Liver (tissue), 3 donors: ENCODE results near the gene ARHGAP10.

Source experiments
- CTCF ChIP-seq: fragments of 150-350 bp; IDR thresholded peaks from 2 replicates; pipeline ENCODE4 v1.5.1; 2017; ENCODE audit warnings: improper control_type of control experiment, low read depth, low read length; ENCODE audit not compliant: missing input control
- EGR1 ChIP-seq, 2 donors: IDR thresholded peaks; 2 replicates each; pipeline ENCODE4 v1.6.1; 2016 to 2018; ENCODE audit warnings: antibody characterized with exemption in 2 of 2, low read depth in 2 of 2
- FOXA1 ChIP-seq: IDR thresholded peaks from 2 replicates; pipeline ENCODE4 v1.6.1; 2016; ENCODE audit warnings: antibody characterized with exemption
- MAX ChIP-seq: IDR thresholded peaks from 2 replicates; pipeline ENCODE4 v1.6.1; 2016; ENCODE audit warnings: antibody characterized with exemption
- RAD21 ChIP-seq, 2 donors: IDR thresholded peaks; 2 replicates each; pipeline ENCODE4 v1.6.1; 2016; ENCODE audit warnings: antibody characterized with exemption in 2 of 2, mild to moderate bottlenecking in 2 of 2
- REST ChIP-seq: IDR thresholded peaks from 2 replicates; pipeline ENCODE4 v1.6.1; 2016; ENCODE audit warnings: antibody characterized with exemption, mild to moderate bottlenecking
- SP1 ChIP-seq: IDR thresholded peaks from 2 replicates; pipeline ENCODE4 v1.6.1; 2018; ENCODE audit warnings: antibody characterized with exemption, mild to moderate bottlenecking
- TAF1 ChIP-seq: conservative IDR thresholded peaks from 2 replicates; pipeline ENCODE4 v1.6.1; 2016; ENCODE audit warnings: antibody characterized with exemption, mild to moderate bottlenecking
- donor health status: healthy.
- donor health status: healthy.

- TF ChIP-seq MAX: no peak
- no peak for TF ChIP-seq CTCF
- TF ChIP-seq REST: no peak
- TF ChIP-seq RAD21 (IDR thresholded peaks at IDR 0.05): no peak
- no peak for TF ChIP-seq TAF1
- no peak for TF ChIP-seq FOXA1
- no peak for TF ChIP-seq SP1
- no peak for TF ChIP-seq EGR1 (IDR thresholded peaks at IDR 0.05; ENCODE audit: low read depth in 2 of 2)
Observed at GRCh38 chr4:147793569-147794313, 61.9 kb downstream of the ARHGAP10 start.
